PC-3 (cell line): ENCODE measurements around the gene ADO. TPM values are rescaled to one million over a fixed set of nuclear protein-coding genes. Genes with fewer than 3 reads are reported as not detected.
A peak's percentile ranks its signal among the peaks of the same experiment; 100 is the strongest.

Experiments
- ATAC-seq: fragments of 200-7000 bp; cut with Tn5 transposase; 2 replicates; pipeline ENCODE4 v1.9.1; 2020; ENCODE audit warnings: mild to moderate bottlenecking, moderate library complexity
- BruUV-seq: library from RNA; stranded (reverse); fragments of 400-500 nt; replicated peaks from 2 replicates; lab custom pipeline; 2021; lab: Mats Ljungman, UMichigan
- CTCF ChIA-PET: fragments of 300-600 bp; sonication (Branson Sonifier 250); formaldehyde crosslinking; loops from one replicate; lab custom pipeline; 2022; ENCODE audit warnings: antibody characterized with exemption; lab: Charles Lee
- POLR2A ChIA-PET: fragments of 300-600 bp; sonication (Branson Sonifier 250); formaldehyde crosslinking; loops from one replicate; lab custom pipeline; 2022; ENCODE audit warnings: antibody characterized with exemption; ENCODE audit not compliant: unreplicated experiment; lab: Charles Lee
- DNase-seq: peaks from one replicate; pipeline ENCODE4 v3.0.0-alpha.2; 2015
- H2AFZ ChIP-seq: fragments of 300-600 bp; sonication (generic); 2 replicates; pipeline ENCODE4 v1.6.0; 2016; ENCODE audit warnings: antibody characterized with exemption, low read length
- H3F3A ChIP-seq: fragments of 300-600 bp; sonication (generic); one replicate; pipeline ENCODE4 v1.6.0; 2017; ENCODE audit warnings: antibody characterized with exemption, low read length, control low read depth, mild to moderate bottlenecking; ENCODE audit not compliant: unreplicated experiment
- H3K27ac ChIP-seq: fragments of 300-600 bp; sonication (generic); 2 replicates; pipeline ENCODE4 v1.5.1; 2016; ENCODE audit warnings: mild to moderate bottlenecking, low read length
- H3K27me3 ChIP-seq: fragments of 300-600 bp; sonication (generic); 2 replicates; pipeline ENCODE4 v1.6.1; 2016; ENCODE audit warnings: low read length, mixed read lengths
- H3K36me3 ChIP-seq: fragments of 300-600 bp; sonication (generic); 2 replicates; pipeline ENCODE4 v1.6.1; 2016; ENCODE audit warnings: low read depth, mixed run types, low read length, mixed read lengths
- H3K4me1 ChIP-seq: fragments of 300-600 bp; sonication (generic); 2 replicates; pipeline ENCODE4 v1.5.1; 2016; ENCODE audit warnings: low read length; ENCODE audit not compliant: insufficient read depth
- H3K4me2 ChIP-seq: fragments of 300-600 bp; sonication (generic); 2 replicates; pipeline ENCODE4 v1.6.0; 2016; ENCODE audit warnings: low read length
- H3K4me3 ChIP-seq: fragments of 300-600 bp; sonication (generic); 2 replicates; pipeline ENCODE4 v1.5.1; 2016; ENCODE audit warnings: mild to moderate bottlenecking, low read length, mixed read lengths
- H3K79me2 ChIP-seq: fragments of 300-600 bp; sonication (generic); 2 replicates; pipeline ENCODE4 v1.6.1; 2017; ENCODE audit warnings: low read length, mixed read lengths
- H3K9ac ChIP-seq: fragments of 300-600 bp; sonication (generic); 2 replicates; pipeline ENCODE4 v1.6.0; 2016; ENCODE audit warnings: mild to moderate bottlenecking, low read length
- H3K9me2 ChIP-seq: fragments of 300-600 bp; sonication (generic); replicated peaks from 2 replicates; pipeline ENCODE4 v1.6.1; 2016; ENCODE audit warnings: mixed run types, low read length, mixed read lengths
- H3K9me3 ChIP-seq: fragments of 300-600 bp; sonication (generic); 2 replicates; pipeline ENCODE4 v1.6.1; 2016; ENCODE audit warnings: low read length, mixed read lengths
- H4K20me1 ChIP-seq: fragments of 300-600 bp; sonication (generic); 2 replicates; pipeline ENCODE4 v1.6.1; 2016; ENCODE audit warnings: low read length, mixed read lengths
- CTCF ChIP-seq: fragments of 300-600 bp; sonication (generic); conservative IDR thresholded peaks from 2 replicates; pipeline ENCODE4 v1.5.1; 2017; ENCODE audit warnings: antibody characterized with exemption, low read depth, mild to moderate bottlenecking, low read length
- EZH2 ChIP-seq: fragments of 300-600 bp; sonication (generic); IDR thresholded peaks from one replicate; pipeline ENCODE4 v1.6.1; 2017; ENCODE audit warnings: antibody characterized with exemption, mild to moderate bottlenecking, low read length; ENCODE audit not compliant: unreplicated experiment
- EZH2phosphoT487 ChIP-seq: fragments of 300-600 bp; sonication (generic); IDR thresholded peaks from 2 replicates; pipeline ENCODE4 v1.6.1; 2018; ENCODE audit warnings: mild to moderate bottlenecking, antibody characterized with exemption, low read length, borderline replicate concordance
- intact Hi-C: fragments of 100-400 bp; cut with micrococcal nuclease; formaldehyde crosslinking; loops from 2 replicates; pipeline ENCODE4 v1.9.0; 2023
- total RNA-seq: library from RNA; depleted of rRNA; stranded (reverse); fragments of >200 nt; gene quantifications from 2 replicates; pipeline ENCODE4 v1.2.3, GENCODE V29; 2014

Gene ADO
- total RNA-seq, 1 experiment from 2014 or later, result 107 TPM

GRCh38 chr10:62851442-62851841 is 46.9 kb downstream of the ADO start:
- Histone ChIP-seq H3K79me2 (no peaks in the 10 kb centered on the region), H2AFZ (no peak overlapping the region), H3K27ac (no peak overlapping the region), H3K9me2 (no peaks in the 10 kb centered on the region), H3K4me1 (peaks cover 13% of the 10 kb centered on the region), H4K20me1 (no peaks in the 10 kb centered on the region), H3K36me3 (no peaks in the 10 kb centered on the region; the same call in 1 of the 2 replicates), H3K9ac (no peak overlapping the region), H3K4me2 (no peak overlapping the region), H3K27me3 (no peaks in the 10 kb centered on the region), H3K9me3 (peaks cover 11% of the 10 kb centered on the region), H3F3A (no peaks in the 10 kb centered on the region), H3K4me3 (no peak overlapping the region)
- no peak for TF ChIP-seq EZH2
- peak; percentile 98 for TF ChIP-seq CTCF
- ATAC-seq (peak; percentile 16; the same call in 1 of the 2 replicates), DNase-seq (peak; percentile 86)
- intact Hi-C loops, result no loop called here
- CTCF ChIA-PET, result interaction anchor here (0.7 to 1.1 kb wide), 2 partner anchors 233 to 238 kb away, joined by 3 to 5 read pairs; no protein-coding TSS in a partner anchor
- POLR2A ChIA-PET, result no interaction called here
- BruUV-seq, result no TSS peak

- no peak overlapping the region for H3K4me2 ChIP-seq
- H3K9ac ChIP-seq, result no peak overlapping the region
- peaks cover 16% of the 10 kb centered on the region for H3K4me1 ChIP-seq
- ChIA-PET POLR2A (no interaction called here), CTCF (no interaction called here)
- H3K27me3 ChIP-seq, result no peaks in the 10 kb centered on the region
- no TSS peak for BruUV-seq
- no peaks in the 10 kb centered on the region for H3K79me2 ChIP-seq
- no peaks in the 10 kb centered on the region for H3K9me3 ChIP-seq
- intact Hi-C loops, result no loop called here
- no peaks in the 10 kb centered on the region for H3K9me2 ChIP-seq
- no peaks in the 10 kb centered on the region for H4K20me1 ChIP-seq
- ATAC-seq, result no peak
- H2AFZ ChIP-seq, result no peak overlapping the region
- no peaks in the 10 kb centered on the region for H3F3A ChIP-seq
- no peak overlapping the region for H3K4me3 ChIP-seq
- H3K27ac ChIP-seq, result no peak overlapping the region
- DNase-seq, result no peak
- H3K36me3 ChIP-seq, result no peaks in the 10 kb centered on the region
- TF ChIP-seq EZH2phosphoT487 (no peak), EZH2 (no peak), CTCF (no peak)
Observed at GRCh38 chr10:62852961-62853702, 48.6 kb downstream of the ADO start.

GRCh38 chr10:62853710-62854109 is 49.2 kb downstream of the ADO start:
- TF ChIP-seq EZH2, result no peak
- 0 out of 2 replicates have a peak, but pooled peaks have one; percentile 11 for TF ChIP-seq CTCF
- no peak for TF ChIP-seq EZH2phosphoT487
- intact Hi-C loops, result no loop called here
- H3F3A ChIP-seq, result no peaks in the 10 kb centered on the region
- no peaks in the 10 kb centered on the region for H3K36me3 ChIP-seq
- BruUV-seq, result no TSS peak
- CTCF ChIA-PET, result no interaction called here
- H3K27ac ChIP-seq, result no peak overlapping the region
- ATAC-seq (no peak; the same call in 1 of the 2 replicates), DNase-seq (no peak)
- H3K79me2 ChIP-seq, result no peaks in the 10 kb centered on the region
- no peaks in the 10 kb centered on the region for H3K9me3 ChIP-seq
- no peaks in the 10 kb centered on the region for H4K20me1 ChIP-seq
- H3K9me2 ChIP-seq, result no peaks in the 10 kb centered on the region
- POLR2A ChIA-PET, result no interaction called here
- no peaks in the 10 kb centered on the region for H3K27me3 ChIP-seq
- no peak overlapping the region for H3K9ac ChIP-seq
- peaks cover 16% of the 10 kb centered on the region for H3K4me1 ChIP-seq
- peak overlapping the region; percentile 10; the same call in 1 of the 2 replicates for H2AFZ ChIP-seq
- no peak overlapping the region for H3K4me3 ChIP-seq
- H3K4me2 ChIP-seq, result no peak overlapping the region
